Right lobe of liver (tissue), 6 donors: ENCODE measurements around the gene MAP3K4. TPM values are rescaled to one million over a fixed set of nuclear protein-coding genes. Genes with fewer than 3 reads are reported as not detected.

Experiments
- ATAC-seq, 4 donors: fragments of 200-7000 bp; cut with Tn5 transposase; one replicate each; pipeline ENCODE4 v1.9.1; 2020; ENCODE audit warnings: mild to moderate bottlenecking in 4 of 4, moderate library complexity in 4 of 4
- DNase-seq, 3 donors: peaks; one replicate each; pipeline ENCODE4 v3.0.0-alpha.2; 2020
- H3K27ac ChIP-seq, 3 donors: fragments of 200-600 bp; one replicate each; pipeline ENCODE4 v1.8.0; 2022
- H3K27me3 ChIP-seq, 2 donors: fragments of 200-600 bp; one replicate each; pipeline ENCODE4 v1.8.0; 2022
- H3K36me3 ChIP-seq, 4 donors: fragments of 200-600 bp; sonication (generic) in 1 of 4; one replicate each; pipeline versions ENCODE4 v1.5.1 to v1.8.0; 2017 to 2022; ENCODE audit warnings: control low read depth in 1 of 4
- H3K4me1 ChIP-seq, 4 donors: fragments of 200-600 bp; sonication (generic) in 1 of 4; one replicate each; pipeline versions ENCODE4 v1.5.1 to v1.8.0; 2017 to 2022; ENCODE audit warnings: control low read depth in 1 of 4
- H3K4me3 ChIP-seq, 3 donors: fragments of 200-600 bp; one replicate each; pipeline ENCODE4 v1.8.0; 2022
- H3K9me3 ChIP-seq, 4 donors: fragments of 200-600 bp; sonication (generic) in 1 of 4; one replicate each; pipeline versions ENCODE4 v1.5.1 to v1.8.0; 2017 to 2022; ENCODE audit warnings: control low read depth in 1 of 4
- POLR2A ChIP-seq: fragments of 450-650 bp; IDR thresholded peaks from one replicate; pipeline ENCODE4 v1.6.1; 2017; ENCODE audit warnings: antibody characterized with exemption, mild to moderate bottlenecking
- WGBS: methylation state at CpG from one replicate; pipeline ENCODE4 v1.1.6; 2018; ENCODE audit warnings: low coverage, low lambda C conversion rate; ENCODE audit not compliant: insufficient coverage; ENCODE audit errors: missing lambda C conversion rate; 5-methylcytosine and 5-hydroxymethylcytosine counted together
- intact Hi-C, 2 donors: fragments of 100-400 bp; cut with DNase I; formaldehyde crosslinking; loops; one replicate each; pipeline versions ENCODE4 v1.11.2 to v1.14.1; 2022
- total RNA-seq, 6 experiments: library from RNA; depleted of rRNA in 2 of 6; stranded (reverse); fragments of >200 nt in 2 of 6; fragmentation: NEBNext Ultra II Directional in 3 of 6; extraction: Animal tissue kit (Norgen Biotek cat#: 25700) in 3 of 6; gene quantifications; one replicate each; pipeline versions ENCODE4 v1.1.0 to v1.2.4, GENCODE V29; 2016 to 2023
- TF ChIP-seq, protein P1 (sequence below), 4 donors: fragments of 200-600 bp in 3 of 4; fragments of 450-650 bp in 1 of 4; IDR thresholded peaks; one replicate each; pipeline versions ENCODE4 v1.5.1 to v1.8.0; 2016 to 2022; ENCODE audit warnings: antibody characterized with exemption in 4 of 4, mild to moderate bottlenecking in 2 of 4
- donor health status: DM: no; HTN: yes; CAD: no.
- donor health status: DM: no; HTN: no; CAD: no.
- donor health status: DM: no; HTN: no; CAD: no.
- donor health status: DM: no; HTN: yes; CAD: no.
- donor health status: DM: no; HTN: yes; CAD: no.

The MAP3K4 gene
- total RNA-seq, 6 experiments from 2014 or later, result 9.4 to 20.5 (median 13.1) TPM

DNA sequence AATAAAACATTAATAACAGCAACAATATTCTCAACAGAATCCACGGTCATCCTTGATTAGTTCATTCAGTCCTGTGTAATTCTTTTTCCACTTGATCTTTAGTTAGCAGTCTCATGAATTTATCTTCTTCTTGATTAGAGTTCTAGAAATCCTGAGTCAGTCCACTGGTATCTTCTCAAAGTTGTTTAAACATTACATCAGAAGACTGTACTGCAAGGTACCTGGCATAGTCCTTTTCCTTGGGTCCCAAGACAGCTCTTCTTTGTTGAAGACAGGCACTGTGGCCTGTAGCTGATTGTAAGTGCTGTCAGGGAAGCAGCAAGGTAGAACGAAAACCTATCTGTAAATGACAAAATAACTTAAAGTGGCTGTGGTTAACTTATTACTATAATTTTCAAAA lies 11.8 kb downstream of the MAP3K4 start:
- intact Hi-C loops, result no loop called here
- no peak overlapping the region for H3K27ac ChIP-seq
- H3K27me3 ChIP-seq, result no peaks in the 10 kb centered on the region
- TF ChIP-seq POLR2A, result no peak
- TF ChIP-seq, protein P1, sequence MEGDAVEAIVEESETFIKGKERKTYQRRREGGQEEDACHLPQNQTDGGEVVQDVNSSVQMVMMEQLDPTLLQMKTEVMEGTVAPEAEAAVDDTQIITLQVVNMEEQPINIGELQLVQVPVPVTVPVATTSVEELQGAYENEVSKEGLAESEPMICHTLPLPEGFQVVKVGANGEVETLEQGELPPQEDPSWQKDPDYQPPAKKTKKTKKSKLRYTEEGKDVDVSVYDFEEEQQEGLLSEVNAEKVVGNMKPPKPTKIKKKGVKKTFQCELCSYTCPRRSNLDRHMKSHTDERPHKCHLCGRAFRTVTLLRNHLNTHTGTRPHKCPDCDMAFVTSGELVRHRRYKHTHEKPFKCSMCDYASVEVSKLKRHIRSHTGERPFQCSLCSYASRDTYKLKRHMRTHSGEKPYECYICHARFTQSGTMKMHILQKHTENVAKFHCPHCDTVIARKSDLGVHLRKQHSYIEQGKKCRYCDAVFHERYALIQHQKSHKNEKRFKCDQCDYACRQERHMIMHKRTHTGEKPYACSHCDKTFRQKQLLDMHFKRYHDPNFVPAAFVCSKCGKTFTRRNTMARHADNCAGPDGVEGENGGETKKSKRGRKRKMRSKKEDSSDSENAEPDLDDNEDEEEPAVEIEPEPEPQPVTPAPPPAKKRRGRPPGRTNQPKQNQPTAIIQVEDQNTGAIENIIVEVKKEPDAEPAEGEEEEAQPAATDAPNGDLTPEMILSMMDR (IDR thresholded peaks at IDR 0.05), result no peak
- 93% methylated on average over 2 of the region's 2 CpGs for WGBS
- no peaks in the 10 kb centered on the region for H3K9me3 ChIP-seq
- no peak for ATAC-seq
- H3K4me3 ChIP-seq, result no peak overlapping the region
- no peak for DNase-seq
- no peaks in the 10 kb centered on the region for H3K36me3 ChIP-seq
- peaks cover 0 to 9% (median 0%) of the 10 kb centered on the region in 4 donors for H3K4me1 ChIP-seq

DNA sequence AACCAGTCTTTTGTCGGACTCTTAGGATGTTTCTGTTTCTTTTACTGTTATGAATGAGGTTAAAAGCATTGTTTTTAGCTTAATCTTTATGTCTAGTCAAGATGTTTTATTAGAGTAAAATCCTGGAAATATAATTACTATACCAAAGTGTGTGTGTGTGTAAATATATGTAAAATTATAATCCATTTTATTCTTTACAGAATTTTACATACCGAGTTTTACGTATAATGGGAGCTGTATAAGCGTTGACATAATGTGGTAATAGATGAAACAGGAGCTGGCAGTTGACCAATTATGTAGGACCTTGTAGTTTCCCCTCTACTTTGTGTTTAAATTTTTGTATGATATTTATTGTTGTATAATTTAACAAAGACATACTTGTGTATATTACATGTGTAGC lies 16.7 kb downstream of the MAP3K4 start:
- TF ChIP-seq, protein P1 (IDR thresholded peaks at IDR 0.05), result no peak
- TF ChIP-seq POLR2A, result no peak
- Histone ChIP-seq H3K4me1 (peaks cover 0 to 11% (median 0%) of the 10 kb centered on the region in 4 donors), H3K36me3 (no peaks in the 10 kb centered on the region), H3K4me3 (no peak overlapping the region), H3K9me3 (no peaks in the 10 kb centered on the region), H3K27me3 (no peaks in the 10 kb centered on the region), H3K27ac (no peak overlapping the region)
- ATAC-seq, result no peak
- WGBS, result 81% methylated on average over 4 of the region's 4 CpGs
- intact Hi-C loops, result no loop called here
- no peak for DNase-seq

DNA sequence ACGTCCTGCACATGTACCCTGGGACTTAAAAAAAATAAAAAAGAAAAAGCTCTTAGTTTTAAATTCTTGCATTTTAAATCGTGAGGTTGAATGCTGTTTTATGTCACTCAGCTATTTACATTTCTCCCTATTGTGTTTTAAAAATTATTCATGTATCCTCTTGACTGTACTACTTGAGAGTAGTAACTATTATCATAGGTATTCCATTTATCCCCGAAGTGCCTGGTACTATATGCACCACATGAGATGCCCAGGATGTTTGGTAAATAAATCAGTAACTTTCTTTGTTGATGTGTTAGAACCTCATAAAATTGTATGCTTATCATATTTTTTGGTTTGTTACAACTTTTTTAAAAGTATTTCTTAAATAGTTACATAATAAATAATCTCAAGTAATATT lies 18.4 kb downstream of the MAP3K4 start:
- DNase-seq (no peak), ATAC-seq (no peak)
- 94% methylated on average over 3 of the region's 3 CpGs for WGBS
- no peaks in the 10 kb centered on the region for H3K36me3 ChIP-seq
- peaks cover 0 to 11% (median 0%) of the 10 kb centered on the region in 4 donors for H3K4me1 ChIP-seq
- no peak overlapping the region for H3K4me3 ChIP-seq
- H3K27me3 ChIP-seq, result no peaks in the 10 kb centered on the region
- H3K27ac ChIP-seq, result no peak overlapping the region
- TF ChIP-seq, protein P1 (IDR thresholded peaks at IDR 0.05), result no peak
- no peak for TF ChIP-seq POLR2A
- intact Hi-C loops, result no loop called here
- no peaks in the 10 kb centered on the region for H3K9me3 ChIP-seq

DNA sequence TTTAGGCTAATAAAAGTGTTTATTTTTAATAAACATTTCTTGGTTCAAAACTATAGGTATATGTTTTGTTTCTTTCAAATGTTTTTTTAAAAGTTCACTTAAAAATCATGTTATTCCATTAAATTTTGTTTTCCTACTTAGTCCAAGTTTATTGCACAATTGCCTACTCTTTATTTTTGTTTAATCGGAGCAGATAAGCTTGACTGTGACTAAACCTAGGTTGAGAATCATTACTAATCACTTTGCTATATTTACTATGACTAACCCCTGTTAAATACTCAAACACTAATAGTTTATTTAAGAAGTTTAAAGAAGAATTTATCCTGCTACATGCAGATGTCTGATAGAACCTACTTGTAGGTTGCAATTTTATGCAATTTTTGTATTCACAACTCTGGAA lies 18.8 kb downstream of the MAP3K4 start:
- no peak overlapping the region for H3K4me3 ChIP-seq
- 29% methylated on average over 1 of the region's 1 CpG for WGBS
- no peaks in the 10 kb centered on the region for H3K9me3 ChIP-seq
- no peak for DNase-seq
- intact Hi-C loops, result no loop called here
- H3K27ac ChIP-seq, result no peak overlapping the region
- no peaks in the 10 kb centered on the region for H3K36me3 ChIP-seq
- ATAC-seq, result peak; percentile 72 to 97 (median 83)
- no peaks in the 10 kb centered on the region for H3K27me3 ChIP-seq
- H3K4me1 ChIP-seq, result peaks cover 0 to 11% (median 0%) of the 10 kb centered on the region in 4 donors
- TF ChIP-seq, protein P1 (IDR thresholded peaks at IDR 0.05), result no peak
- no peak for TF ChIP-seq POLR2A
